Right kidney (tissue), 1 donor: ENCODE results near the gene CTIF.

Source experiments
- DNase-seq: peaks from one replicate; pipeline ENCODE4 v3.0.0-alpha.2; 2016

The CTIF gene

GRCh38 chr18:48887294-48887904, 348.6 kb downstream of the CTIF start:
- DNase-seq: peak; percentile 29

DNA sequence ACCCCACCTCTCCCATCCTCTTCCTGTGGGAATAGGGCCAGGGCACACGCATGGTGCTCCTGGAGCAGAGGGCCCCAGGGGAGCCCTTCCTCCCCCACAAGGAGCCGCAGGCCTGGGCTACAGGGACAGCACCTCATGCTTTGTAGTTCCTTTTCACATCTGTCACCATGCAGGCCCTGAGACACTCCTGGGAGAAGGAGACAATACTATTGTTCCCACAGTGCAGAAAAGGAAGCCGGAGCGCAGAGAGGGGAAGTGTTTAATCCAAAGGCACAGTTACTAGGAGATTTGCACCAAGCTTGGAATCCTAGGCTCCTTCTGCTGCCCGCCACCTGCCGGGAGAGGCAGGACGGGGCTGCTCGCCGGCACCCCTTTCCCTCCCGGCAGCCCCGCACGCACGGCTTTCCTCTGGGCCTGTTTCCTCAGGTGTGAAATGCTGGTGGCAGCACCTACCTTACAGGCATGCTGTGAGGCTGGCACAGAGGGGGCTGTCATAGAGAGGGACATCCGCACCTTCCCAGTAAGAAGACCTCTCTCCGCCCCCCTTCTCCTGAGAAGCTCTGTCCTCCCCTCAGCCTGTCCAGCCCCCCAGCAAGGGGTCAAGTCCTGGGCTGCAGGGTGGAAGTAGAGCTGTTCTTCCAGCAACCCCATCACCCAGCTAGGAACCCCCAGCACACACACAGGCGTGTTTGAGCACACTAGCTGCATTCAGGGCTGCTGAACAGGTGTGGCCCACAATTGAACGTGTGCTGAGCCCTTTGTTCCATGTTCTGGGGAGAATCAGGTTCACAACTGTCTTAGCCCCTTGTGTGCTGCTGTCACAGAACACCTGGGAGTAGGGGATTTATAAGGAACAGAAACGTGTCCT, 349.3 kb downstream of the CTIF start:
- DNase-seq: no peak

- DNase-seq: no peak
Measured at GRCh38 chr18:48888773-48889080, 349.9 kb downstream of the CTIF start.

GRCh38 chr18:48889115-48889941, 350.5 kb downstream of the CTIF start:
- peak; percentile 67 for DNase-seq

DNA sequence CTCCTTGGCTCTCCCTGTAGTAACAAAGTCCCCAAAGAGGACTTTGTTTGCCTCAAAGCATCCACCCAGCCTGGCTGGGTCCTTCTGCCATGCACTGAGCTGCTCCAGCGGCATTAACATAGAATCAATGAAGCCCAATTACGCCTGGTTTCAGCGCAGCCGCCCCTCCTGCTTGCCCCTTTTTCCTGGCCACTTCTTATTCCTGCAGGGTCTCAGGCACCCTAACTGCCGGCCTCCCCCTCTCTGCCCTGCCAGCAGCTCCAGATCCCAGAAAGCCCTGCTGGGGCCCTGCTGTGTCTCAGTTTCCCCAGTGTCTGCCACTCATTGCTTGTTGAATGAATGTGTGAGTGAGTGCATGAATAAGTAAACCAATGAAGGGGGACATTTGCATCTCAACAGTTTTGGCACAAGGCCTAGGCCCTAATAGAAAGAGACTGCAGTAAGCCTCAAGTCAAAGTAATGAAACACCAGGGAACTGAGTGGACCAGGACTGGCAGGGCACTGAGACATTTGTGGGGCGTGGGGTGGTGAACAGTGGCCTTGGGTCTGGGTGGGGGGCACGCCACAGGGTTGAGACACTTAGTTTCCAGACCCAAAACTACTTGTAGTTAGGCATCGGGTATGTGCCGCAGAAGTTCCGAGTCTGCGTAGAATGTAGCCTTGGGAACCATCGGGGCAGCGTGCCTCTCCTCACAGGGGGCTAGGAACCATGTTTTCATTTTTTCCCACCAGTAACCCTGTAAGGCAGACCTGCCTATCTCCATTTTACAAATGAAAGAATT, 351.3 kb downstream of the CTIF start:
- no peak for DNase-seq

DNA sequence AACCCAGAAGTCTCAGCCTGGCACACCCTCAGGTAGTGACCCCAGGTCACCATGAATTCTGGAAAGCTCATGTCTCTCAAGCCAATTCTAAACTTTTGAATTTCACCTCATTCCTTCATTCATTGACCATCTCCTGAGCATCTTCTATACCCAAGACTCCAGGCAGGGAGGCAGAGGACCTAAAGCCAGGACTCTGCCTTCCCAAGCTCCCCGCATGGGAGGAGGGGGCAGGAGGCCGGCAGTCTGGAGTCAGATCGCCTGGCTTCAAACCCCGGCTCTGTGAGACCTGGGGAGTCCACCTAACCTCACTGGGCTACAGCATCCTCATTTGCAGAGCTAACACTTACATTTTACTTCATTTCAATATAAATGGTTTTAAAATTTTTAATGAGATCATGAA, 352.9 kb downstream of the CTIF start:
- DNase-seq: no peak

- no peak for DNase-seq
Measured at GRCh38 chr18:48892146-48892855, 353.5 kb downstream of the CTIF start.

- DNase-seq: no peak
Measured at GRCh38 chr18:48893061-48893607, 354.3 kb downstream of the CTIF start.

GRCh38 chr18:48893608-48894600, 355.1 kb downstream of the CTIF start:
- DNase-seq: no peak

DNA sequence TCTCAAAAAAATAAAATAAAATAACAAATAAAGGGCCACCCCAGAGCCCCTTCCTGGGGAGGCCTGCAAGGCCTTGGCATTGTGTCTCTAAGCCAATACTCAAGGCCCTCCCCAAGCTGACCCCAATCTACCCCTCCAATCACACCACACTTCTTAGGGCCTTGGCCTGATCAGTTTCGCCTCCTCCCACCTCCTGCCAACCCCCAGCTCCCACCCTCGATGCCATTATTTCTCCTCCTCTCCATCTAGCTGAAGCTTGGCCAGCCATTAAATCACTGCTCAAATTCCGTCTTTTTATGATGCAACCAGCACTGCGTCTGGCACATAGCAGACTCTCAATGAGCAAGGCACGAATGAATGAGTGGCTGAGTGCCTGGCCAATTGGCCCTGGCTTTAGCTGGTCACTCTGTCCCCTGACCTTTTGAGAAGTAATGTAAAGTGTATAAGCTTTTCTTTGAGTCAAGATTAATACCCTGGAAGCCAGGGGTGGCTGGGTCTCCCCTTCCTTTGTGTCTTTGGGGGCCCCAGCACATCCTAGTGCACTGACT, 356.0 kb downstream of the CTIF start:
- DNase-seq: no peak

DNA sequence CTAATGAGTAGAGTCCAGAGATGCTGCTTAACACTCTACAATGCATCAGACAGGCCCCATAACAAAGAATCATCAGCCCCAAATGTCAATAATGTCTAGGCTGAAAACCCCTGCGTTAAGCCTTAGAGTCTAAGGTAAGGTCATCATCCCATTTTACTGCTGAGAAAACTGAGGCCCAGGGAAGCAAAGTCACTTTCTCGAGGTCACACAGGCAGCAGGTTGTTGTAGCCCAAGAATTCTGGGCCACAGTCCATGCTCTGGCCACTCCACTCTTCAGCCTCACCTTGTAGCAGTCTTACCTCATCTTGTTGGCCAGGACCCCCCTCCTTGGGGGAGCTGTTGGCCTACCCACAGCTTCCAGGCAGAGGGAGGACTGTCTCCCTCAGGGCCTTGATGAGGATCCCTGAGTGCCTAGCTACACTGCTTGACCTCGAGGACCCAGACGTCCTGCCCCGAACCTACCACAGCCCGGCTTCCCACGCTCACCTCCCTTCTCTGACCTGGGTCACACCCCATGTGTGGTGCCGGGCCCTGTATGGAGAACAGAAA, 357.6 kb downstream of the CTIF start:
- DNase-seq: no peak

- no peak for DNase-seq
Measured at GRCh38 chr18:48896875-48897511, 358.2 kb downstream of the CTIF start.

- DNase-seq: no peak
Measured at GRCh38 chr18:48897531-48897930, 358.7 kb downstream of the CTIF start.

DNA sequence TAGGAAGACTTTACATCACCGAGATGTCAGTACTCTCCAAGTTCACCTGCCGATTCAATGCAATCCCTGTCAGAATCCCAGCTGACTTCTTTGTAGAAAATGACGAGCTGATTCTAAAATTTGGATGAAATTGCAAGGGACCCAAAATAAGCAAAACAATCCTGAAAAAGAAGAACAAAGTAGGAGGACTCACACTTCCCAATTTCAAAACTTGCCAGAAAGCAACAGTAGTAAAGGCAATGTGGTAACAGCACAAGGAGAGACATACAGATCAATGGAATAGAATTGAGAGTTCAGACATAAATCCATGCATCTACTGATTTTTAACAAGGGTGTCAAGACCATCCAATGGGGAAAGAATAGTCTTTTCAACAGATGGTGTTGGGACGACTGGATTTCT, 359.7 kb downstream of the CTIF start:
- no peak for DNase-seq

GRCh38 chr18:48899558-48900174, 360.8 kb downstream of the CTIF start:
- no peak for DNase-seq

DNA sequence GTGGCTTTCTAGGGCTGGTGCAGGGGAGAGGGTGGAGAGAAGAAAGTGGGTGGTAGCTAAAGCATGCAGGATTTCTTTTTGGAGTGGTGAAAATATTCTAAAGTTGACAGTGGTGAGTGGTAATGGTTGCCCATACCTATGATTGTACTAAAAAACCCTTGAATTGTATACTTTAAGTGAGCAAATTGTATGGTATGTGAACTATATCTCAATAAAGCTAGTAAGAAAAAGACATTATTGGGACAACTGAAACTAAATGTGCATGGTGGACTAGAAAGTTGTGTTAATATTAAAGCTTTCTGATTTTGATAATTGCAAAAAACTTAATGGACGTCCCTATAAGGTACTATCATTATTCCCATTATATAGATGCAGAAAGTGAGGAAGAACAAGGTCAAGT, 361.6 kb downstream of the CTIF start:
- DNase-seq: no peak

DNA sequence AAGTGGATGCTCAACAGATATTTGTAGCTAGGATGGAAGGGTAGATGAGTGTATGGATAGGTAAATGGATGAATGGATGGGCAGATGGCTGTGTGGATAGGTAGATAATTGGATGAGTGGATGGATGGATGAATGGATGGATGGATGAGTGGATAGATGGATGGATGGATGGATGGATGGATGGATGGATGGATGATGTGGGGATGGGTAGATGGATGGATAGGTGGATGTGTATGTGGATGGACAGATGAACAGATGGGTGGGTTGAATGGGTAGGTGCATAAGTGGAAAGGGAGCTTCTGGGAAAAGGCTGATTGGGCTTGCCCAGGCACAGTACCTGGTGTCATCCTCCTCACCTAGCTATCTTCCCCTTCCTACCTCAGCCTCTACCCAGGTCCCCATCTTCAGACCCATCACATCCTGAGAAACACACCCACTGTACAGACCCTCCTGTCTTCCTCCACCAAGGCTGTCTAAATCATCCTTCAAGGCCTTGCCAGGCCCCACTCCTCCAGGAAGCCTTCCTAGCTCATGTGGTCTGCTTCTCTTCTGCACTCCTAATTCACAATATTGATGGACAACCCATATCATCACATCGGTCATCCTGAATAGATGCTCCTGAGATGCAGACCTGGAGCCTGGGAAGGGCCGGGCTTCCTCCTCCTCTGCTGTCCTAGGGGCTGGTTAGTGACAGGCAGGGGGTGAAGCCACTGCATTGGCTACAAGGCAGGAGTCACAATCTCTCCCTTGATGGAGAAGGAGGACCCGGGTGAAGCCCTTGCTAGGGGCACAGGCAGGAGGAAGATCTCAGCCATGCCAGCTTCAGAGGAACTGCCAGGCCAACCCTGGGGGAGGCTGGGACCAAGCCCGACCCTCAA, 362.6 kb downstream of the CTIF start:
- DNase-seq: no peak
